AG09319 (cell line): ENCODE data around the gene GIPR.

Source experiments
- DNase-seq: peaks from one replicate; pipeline ENCODE4 v3.0.0-alpha.2; 2010; ENCODE audit warnings: low read depth; ENCODE audit errors: extremely low read depth
- CTCF ChIP-seq: IDR thresholded peaks from 2 replicates; pipeline ENCODE4 v1.5.1; 2011; ENCODE audit warnings: low read depth, mild to moderate bottlenecking, inconsistent platforms, low read length, moderate library complexity

Gene GIPR

GRCh38 chr19:45730368-45731288, 62.6 kb downstream of the GIPR start, which contains the start of gene FBXO46:
Gene FBXO46 (minus strand): TSS chr19:45730896. CDS start chr19:45713495, 17,401 bp downstream.
- peak; percentile 12; the same call in 1 of the 2 replicates for TF ChIP-seq CTCF
- peak; percentile 92 for DNase-seq
